HL-60 (cell line): Measurements from ENCODE around the gene ITGAD.

ENCODE experiments used
- CTCF ChIP-seq: IDR thresholded peaks from one replicate; pipeline ENCODE4 v1.5.1; 2011; ENCODE audit warnings: low read length, control low read depth, inconsistent platforms; ENCODE audit not compliant: insufficient read depth
- POLR2AphosphoS5 ChIP-seq: IDR thresholded peaks from 2 replicates; pipeline ENCODE4 v1.6.1; 2012; ENCODE audit warnings: low read depth

- TF ChIP-seq CTCF, result no peak
- 0 out of 2 replicates have a peak, but pooled peaks have one; percentile 34 for TF ChIP-seq POLR2AphosphoS5
Observed at GRCh38 chr16:31367853-31368252, 25.3 kb upstream of the ITGAD start.
